GM18867 (cell line): ENCODE measurements around the gene AQP7.
"Not testable (repeated sequence)": the region's sequence is repeated elsewhere in the genome, so short reads cannot be mapped to it uniquely, and the experiment has no call there.

Source experiments
- ATAC-seq: cut with Tn5 transposase; IDR thresholded peaks from one replicate; pipeline ENCODE4 v1.9.1; 2021; ENCODE audit warnings: mild to moderate bottlenecking, moderate library complexity; ENCODE audit not compliant: unreplicated experiment

The AQP7 gene

DNA sequence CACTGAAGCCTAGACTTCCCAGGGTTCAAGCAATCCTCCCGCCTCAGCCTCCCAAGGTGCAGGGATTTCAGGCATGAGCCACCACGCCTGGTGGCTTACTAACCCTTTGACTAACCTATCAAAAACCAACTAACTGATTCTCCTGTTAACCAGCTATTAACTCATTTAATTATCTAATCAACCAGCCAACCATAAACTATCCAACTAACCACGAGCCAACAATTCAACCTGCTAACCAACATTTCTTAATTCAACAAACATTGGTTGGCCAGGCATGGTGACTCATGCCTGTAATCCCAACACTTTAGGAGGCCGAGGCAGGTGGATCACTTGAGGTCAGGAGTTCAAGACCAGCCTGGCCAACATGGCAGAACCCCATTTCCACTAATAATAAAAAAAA, 3.3 kb downstream of the AQP7 start:
- ATAC-seq = not testable (repeated sequence)

DNA sequence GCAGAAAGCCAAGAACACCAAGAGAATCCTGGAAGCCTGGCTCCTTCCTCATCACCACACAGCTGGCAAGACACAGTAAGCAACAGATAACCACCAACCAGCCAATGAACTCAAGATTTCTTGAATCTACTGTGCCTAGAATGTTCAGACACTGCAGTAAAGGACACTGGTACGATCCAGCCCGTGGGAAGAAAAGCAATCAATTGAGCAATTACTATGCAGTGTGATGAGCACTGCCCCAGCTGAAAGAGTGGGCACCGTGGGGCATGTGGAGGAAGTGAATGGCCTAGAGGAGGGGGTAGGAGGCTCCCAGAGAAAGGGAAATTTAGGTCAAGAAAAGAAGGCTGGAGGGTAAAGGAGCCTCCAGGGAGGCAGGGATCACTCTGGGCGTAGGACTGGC, 4.6 kb downstream of the AQP7 start:
- ATAC-seq = not testable (repeated sequence)

DNA sequence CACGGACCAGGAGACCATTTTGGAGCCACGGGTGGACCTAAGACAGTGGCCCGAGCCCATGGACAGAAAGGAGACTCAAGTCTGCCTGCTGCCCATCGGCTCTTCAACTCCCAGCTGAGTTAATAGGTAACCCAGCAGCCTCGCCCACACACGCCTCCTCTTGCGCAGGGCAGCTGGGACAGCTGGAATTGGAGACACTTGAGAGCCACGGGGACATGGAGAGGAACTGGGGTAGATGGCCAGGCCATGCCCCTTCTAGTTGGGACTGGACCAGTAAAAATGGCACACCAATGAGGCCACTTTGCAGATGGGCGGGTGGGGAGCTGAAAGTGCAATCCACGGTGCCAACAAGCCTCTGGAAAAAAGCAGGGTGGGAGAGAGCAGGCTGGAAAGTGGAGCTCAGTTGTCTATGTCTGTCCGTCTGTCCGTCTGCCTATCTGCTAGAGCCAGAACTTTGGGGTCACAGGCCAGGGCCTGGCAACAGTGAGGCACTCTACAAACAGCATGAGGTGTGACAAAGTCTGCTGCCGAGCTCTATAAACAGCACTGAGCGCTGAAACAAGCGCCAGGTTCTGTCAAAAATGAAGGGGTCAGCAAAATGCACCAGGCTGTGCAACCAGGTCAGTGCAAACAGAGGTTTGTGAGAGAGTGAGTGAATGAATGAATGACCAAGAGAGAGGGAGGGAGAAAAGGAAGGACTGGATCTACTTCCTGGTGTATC, 7.0 kb downstream of the AQP7 start:
- ATAC-seq = not testable (repeated sequence)

DNA sequence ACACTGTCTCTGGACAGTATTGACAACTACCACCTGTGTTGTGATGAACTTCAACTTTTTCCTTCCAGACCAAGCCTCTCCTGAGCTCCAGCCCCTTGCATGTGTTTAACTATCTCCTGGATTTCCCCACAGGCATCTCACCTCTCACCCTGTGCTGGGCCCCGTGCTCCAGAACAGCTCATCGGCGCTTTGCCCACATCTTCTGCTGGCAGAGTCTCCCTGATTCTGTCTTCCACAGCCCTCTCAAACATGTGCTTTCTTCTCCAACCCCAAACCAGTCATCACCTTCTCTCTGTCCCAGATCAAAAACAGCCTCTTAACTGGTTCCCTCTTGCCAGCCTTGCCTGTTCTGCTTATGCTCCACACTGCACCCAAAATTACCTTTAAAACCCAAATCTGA, 8.4 kb downstream of the AQP7 start:
- ATAC-seq = not testable (repeated sequence)

DNA sequence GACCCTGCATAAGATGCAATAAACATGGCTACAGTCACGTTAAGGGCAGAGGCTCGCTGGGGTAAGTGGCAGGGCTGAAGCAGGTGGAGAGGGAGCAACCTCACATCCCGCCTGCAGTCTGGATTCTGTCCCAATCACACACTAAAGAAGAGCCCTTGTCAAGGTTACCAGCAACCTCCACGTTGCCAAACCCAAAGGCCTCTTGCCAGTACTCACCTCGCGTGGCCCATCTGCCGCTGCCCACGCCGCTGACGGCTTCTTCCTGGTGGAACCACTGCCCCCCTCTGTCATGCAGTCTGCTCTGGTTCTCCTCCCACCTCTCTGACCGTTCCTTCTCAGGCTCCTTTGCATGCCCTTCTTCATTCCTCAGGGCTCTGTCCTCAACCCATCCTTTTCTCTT, 8.8 kb downstream of the AQP7 start:
- ATAC-seq = no peak

DNA sequence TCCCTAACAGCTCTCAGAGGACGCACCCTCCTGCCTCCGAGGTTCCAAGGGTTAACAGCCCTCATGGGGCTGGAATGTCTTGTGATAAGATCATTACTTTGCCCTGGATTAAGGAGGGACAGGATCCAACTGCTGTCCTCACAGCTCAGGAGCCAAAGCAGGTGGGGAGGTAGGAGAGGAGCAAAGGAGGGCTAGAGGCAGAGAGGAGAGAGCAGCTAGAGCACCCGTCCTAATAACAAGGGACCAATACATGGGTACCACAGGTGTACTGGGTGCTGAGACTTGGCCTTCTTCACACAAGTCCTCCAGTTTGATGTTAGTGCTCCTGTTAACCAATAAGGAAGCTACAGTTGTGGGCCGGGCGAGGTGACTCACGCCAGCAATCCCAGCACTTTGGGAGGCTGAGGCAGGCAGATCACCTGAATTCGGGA, 9.8 kb downstream of the AQP7 start:
- ATAC-seq = not testable (repeated sequence)

DNA sequence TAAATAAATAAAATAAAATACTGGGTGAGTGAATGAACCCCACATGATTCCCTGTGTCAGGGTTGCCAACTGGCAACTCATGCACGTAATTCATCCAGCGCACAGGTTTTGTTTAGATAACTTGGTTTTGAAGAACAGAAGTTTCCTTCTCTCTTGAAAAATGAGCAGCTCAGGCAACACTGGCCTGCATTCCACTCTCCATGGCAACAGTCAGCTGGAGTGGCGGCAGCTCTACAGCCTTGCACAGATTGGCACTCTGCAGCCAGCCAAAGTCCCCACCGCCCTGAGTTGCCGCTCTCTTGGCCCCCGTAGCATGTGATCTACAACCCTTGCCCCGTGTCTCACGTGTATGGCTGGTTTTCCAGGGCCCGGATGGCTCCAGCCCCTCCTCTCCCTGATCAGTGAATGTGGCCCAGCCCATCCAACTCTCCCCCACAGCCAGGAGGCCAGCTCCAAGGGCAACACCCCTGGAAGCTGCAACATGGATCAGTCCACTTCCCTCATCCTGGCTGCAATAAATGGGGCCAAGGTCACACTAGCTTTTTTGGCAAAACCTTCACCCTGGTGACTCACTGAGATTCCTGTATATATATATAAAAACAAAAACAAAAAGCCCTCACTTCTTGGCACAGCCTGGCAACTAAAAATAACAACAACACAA, 11.1 kb downstream of the AQP7 start:
- not testable (repeated sequence) for ATAC-seq

DNA sequence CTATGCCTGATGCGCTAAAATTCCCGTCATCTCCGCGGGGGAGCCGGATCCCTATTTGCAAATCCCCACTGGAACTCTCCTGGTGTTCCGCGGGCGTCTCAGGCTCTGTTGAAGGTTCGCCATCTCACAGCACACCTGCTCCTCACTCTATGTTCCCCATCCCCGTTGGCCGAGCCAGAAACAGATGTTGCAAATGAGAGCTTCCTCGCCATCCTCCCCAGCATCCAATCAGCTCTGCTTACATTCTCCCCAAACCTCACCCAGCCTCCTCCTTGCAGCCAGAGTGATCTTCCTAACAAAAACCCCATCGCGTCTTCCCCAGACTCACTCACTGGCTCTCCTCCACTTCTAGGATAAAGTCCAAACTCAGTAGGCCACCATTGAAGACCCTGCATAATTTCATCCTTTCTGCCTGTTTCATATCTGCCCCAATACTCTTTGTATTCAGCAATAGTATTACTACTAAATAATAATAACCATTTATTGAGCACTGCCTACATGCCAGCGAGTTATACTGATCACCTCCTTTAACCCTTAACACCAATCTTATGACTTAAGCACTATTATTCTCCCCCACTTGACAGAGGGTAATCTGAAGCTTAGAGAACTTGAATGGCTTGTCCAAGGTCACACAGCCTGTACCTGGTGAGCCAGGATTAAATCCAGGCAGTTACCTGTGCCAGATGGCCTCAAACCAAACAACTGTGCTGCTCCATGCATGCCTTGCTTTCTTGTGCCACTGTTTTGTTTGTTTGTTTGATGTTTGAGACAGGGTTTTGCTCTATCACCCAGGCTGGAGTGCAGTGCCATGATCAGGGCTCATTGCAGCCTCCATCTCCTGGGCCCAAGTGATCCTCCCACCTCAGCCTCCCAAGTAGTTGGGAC, 14.0 kb downstream of the AQP7 start:
- no peak for ATAC-seq

DNA sequence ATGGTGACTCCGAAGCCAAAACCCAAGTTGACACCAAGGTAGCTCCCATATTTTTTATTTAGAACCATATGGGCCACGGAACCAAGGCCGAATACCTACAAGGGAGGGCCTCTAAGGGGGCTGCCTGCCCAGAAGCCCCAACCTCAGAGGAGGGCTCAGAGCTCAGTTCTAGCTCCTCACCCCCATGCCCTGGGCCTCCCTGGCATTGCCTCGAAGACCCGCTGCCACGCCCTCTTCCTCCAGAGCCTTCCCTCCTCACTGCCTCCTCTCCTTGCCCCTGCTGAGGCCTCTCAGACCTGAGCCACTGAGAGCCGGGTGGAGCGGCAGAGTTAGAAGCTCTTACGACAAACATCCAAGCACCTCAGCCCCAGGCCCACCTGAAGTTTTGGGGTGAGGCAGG, 15.4 kb downstream of the AQP7 start:
- ATAC-seq = not testable (repeated sequence)

DNA sequence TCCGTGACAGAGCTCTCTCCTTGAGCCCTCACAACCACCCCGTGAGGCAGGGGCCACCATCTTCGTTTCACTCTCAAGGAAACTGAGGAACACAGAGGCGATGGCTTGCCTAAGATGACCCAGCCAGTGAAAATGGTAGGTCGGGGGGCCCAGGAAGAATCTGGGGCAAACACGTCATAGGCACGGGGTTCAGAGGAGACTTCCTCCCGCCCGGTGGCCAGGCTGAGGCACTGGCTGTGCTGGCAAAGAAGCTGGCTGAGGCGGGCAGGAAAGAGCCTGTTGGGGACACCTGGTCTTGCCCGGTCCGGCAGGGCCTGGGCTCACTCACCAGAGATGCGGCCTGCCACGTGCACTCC, 15.7 kb downstream of the AQP7 start:
- ATAC-seq = not testable (repeated sequence)

DNA sequence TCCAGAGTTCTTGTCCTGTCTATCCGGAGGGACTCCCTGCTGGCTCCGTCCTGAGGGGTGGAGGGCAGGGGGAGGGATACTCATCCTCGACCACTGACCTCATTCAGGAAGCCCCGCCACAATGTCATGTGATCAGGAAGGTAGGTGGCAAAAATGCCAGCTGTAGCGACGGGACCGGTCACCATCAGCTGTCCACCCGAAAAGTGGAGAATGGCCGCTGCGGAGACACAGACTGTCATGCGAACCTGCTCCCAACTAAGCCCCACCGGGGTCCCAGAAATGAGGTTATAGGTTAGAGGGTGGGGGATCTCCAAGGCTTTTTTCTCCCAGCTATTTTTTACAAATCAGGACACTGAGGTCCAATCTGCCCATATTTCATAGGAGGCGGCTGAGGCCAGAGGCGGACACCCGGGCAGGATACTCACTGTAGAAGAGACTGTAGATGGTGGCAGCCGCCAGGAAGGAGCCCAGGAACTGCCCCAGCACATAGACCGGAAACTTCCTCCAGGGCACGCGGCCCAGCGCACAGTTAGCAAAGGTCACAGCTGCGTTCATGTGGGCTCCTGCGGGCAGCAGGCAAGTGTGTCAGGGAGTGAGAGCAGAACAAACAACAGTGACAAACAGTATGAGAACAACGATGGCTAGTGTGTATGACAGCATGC, 16.3 kb downstream of the AQP7 start:
- not testable (repeated sequence) for ATAC-seq

DNA sequence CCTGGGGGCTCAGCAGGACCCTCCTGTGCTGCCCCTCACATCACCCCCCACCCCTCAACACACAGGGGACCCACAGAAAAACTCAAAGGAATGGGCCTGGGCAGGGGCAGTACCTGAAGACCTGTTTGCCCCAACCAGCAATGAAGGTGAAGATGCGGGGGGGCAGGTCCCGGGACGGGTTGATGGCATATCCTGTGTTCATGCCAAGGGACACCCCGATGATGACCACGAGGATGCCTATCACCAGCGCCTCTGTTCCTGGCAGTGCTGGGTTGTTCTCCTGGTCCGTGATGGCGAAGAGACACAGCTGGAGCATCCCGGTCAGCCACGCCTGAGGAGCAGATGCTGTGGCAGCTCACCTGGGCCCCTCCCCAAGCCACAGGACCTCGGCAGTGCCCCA, 16.8 kb downstream of the AQP7 start:
- ATAC-seq = not testable (repeated sequence)

DNA sequence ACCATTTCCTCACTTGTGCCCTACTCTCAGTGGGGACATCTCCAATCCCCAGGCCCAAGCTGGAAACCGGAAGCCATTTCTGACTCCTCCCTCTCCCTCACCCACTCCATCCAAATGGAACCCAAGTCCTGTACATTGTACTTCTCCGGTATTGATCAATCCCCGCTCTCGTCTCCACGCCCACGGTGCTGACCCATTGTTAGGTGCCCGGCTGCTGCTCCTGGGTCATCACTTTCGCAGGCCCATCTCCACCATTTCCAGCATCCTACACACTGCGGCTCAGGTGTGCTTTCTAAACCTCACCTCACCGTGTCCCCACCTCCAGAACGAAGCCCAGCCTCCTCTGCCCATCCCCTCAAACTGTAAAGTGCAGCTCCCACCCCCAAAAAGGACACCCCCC, 19.0 kb downstream of the AQP7 start:
- ATAC-seq = not testable (repeated sequence)

DNA sequence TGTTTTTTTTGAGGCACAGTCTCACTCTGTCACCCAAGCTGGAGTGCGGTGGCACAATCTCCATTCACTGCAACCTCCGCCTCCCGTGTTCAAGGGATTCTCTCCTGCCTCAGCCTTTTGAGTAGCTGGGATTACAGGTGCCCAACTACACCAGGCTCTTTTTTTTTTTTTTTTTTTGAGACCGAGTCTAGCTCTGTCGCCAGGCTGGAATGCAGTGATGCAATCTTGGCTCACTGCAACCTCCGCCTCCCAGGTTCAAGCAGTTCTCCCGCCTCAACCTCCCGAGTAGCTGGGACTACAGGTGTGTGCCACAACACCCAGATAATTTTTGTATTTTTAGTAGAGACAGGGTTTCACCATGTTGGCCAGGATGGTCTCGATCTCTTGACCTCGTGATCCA, 20.0 kb downstream of the AQP7 start:
- ATAC-seq = not testable (repeated sequence)

DNA sequence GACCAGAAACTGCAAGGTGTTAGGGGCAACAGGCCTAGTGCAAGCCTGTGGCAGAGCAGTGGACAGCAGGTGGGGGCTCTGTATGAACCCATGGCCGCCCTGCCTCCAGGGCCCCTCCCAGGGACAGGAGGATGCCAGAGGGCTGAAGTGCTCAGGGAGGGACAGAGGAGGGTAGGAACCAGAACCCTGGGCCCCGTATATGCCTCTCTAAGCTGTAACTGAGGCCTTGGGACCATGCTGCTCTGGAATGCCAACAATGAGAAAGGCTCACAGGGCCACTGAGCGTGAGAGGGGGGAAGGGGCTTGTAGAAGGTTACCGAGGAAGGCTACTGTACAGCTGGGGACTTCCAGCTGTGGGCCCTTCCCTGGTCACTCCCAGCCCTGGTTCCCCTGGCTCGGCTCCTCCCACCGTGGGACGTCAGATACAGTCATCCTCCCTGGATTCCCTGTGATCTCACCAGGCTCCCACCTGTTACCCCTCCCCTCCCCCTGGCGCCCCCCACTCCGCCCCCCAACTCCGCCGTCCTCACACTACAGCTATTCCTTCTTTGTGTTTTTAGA, 21.1 kb downstream of the AQP7 start:
- ATAC-seq = no peak

DNA sequence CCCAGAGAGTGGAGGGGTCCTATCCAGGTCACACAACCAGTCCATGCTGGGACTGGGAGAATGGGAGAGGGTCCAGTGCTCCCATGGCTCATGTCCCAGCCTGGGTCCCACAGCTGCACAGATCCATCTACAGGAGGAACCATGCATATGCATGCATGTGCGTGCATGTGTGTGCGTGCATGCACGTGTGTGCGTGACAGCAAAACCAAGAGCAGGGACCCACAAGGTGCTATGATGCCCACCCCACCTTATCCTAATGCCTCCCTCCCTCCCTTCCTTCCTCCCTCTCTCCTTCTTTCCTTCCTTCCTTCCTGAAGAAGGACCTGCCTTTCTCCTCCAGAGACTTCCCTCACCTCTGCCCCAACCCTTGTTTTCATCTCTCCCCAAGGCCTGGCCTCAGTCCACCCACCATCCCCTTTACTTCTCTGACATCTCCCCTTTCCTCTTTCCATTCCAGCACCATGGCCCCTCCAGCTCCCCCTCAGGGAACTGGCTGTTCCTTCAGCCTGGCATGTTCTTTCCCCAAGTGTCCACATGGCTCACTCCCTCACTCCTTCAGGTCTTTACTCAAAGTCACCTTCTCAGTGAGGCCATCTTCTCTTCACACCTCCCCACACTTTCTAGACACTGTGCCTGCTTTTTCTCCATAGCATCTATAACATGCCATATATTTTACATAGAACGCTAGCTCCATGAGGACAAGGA, 21.8 kb downstream of the AQP7 start:
- ATAC-seq = no peak

DNA sequence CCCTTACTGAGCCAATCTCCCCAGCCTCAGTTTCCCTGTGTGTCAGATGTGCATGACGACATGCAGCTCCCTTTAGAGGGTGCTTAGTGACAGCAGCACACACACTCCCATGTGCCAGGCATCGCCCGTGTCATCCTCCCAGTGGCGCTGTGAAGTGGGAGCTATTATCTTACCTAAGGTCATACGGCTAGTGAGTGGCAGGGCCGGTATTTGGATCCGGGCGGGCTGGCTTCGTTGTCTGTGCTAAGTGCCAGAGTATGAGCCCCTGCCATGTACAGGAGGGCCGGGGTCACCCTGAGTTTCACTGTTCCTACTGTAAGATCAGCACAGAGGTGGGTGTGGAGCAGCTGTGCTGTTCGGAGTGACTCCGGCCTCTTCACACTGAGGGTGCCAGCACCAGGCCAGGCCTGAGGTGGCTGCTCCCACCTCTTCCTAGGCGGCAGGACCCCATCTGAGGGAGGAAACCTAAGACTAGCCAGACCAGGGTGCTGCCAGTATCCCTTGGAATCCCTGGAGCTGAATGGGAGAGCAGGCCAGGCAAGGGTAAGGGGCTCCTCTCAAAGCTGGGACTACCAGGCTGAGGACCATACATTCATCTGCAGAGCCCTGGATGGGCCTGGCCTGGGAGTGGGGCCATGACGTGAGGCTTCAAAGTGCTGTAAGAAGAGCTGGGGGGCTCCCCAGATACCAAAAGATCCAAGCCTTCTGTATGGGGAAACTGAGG, 22.5 kb downstream of the AQP7 start:
- no peak for ATAC-seq

DNA sequence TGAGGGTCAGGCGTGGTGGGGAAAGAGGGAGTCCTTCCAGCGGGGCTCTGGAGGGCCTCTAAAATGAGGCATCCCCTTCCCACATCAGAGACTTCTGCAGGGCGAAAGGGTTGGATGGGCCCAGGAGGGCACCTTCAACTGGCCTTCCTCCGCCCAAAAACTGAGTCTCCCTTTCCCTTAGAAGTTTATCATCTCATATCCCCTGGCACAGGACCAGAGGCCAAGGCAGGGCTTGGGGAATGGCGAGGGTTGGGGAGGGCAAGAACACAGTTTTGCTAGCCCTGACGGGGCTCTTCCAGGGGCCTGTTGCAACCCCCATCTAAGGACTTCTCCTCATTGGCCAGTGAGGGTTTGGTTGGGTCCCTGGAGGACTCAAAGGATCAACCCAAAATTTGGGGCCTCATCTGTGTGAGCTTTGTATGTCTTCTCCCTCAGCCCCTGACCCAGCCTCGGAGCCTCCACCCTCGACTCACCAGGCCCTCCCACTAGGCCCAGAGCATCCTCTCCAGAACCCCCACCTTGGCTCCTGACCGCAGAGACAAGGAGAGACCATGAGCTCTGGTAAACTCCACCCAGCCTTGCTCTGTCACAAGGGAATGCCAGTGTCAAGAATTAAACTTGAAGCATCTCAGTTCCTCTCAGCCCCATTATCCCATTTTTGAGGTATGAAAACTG, 24.1 kb downstream of the AQP7 start:
- ATAC-seq = no peak
